ENCODE results near the gene SRBD1. TPM values are rescaled to one million over a fixed set of nuclear protein-coding genes. Genes with fewer than 3 reads are reported as not detected.

SRBD1 gene
- total RNA-seq, 1 experiment from 2014 or later = 17.3 TPM

DNA sequence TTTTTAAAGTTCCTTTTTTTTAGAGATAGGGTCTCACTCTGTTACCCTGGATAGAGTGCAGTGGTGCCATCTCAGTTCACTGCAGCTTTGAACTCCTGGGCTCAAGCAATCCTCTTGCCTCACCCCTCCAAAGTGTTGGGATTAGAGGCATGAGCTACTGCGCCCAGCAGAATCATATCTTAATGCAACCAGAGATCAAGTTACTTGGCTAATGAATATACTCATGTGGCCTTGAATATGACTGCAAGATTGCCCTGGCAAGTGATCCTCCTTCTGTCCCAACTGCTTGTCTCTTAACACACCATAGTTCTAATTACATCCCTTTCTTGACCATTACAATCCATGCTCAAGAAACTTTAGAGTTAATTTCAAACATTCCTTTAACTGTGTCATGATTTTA lies 133.5 kb downstream of the SRBD1 start:
- DNase-seq (ENCODE audit: unreplicated experiment) = no peak
- H3K9me3 Mint-ChIP-seq (ENCODE audit: unreplicated experiment) = no peaks in the 10 kb centered on the region
- no peak overlapping the region for H3K27ac Mint-ChIP-seq (ENCODE audit: low read depth, unreplicated experiment)
- BruUV-seq (replicated peaks) = no TSS peak
- intact Hi-C loops (cut with micrococcal nuclease) = no loop called here
- no peaks in the 10 kb centered on the region for H3K27me3 Mint-ChIP-seq (ENCODE audit: insufficient read depth, unreplicated experiment)
- ChIA-PET CTCF (interaction anchor here (1.4 to 2.4 kb wide), 2 partner anchors 16 to 522 kb away, joined by 4 to 7 read pairs; no protein-coding TSS in a partner anchor), POLR2A (interaction anchor here (0.7 kb wide), 1 partner anchor 83 kb away, joined by 3 read pairs; no protein-coding TSS in a partner anchor)
- H3K36me3 Mint-ChIP-seq (ENCODE audit: insufficient read depth, unreplicated experiment) = peaks cover 5% of the 10 kb centered on the region
- no peak overlapping the region for H3K4me3 Mint-ChIP-seq (ENCODE audit: unreplicated experiment)
- no peaks in the 10 kb centered on the region for H3K4me1 Mint-ChIP-seq (ENCODE audit: insufficient read depth, unreplicated experiment)
- no peak for TF ChIP-seq CTCF (IDR thresholded peaks at IDR 0.05; ENCODE audit: unreplicated experiment)

GRCh38 chr2:45470531-45470930 lies 140.5 kb downstream of the SRBD1 start:
- Mint-ChIP-seq H3K4me1 (ENCODE audit: insufficient read depth, unreplicated experiment) (peaks cover 11% of the 10 kb centered on the region), H3K9me3 (ENCODE audit: unreplicated experiment) (no peaks in the 10 kb centered on the region), H3K27ac (ENCODE audit: low read depth, unreplicated experiment) (no peak overlapping the region), H3K27me3 (ENCODE audit: insufficient read depth, unreplicated experiment) (no peaks in the 10 kb centered on the region), H3K4me3 (ENCODE audit: unreplicated experiment) (no peak overlapping the region), H3K36me3 (ENCODE audit: insufficient read depth, unreplicated experiment) (no peaks in the 10 kb centered on the region)
- no TSS peak for BruUV-seq (replicated peaks)
- no peak for DNase-seq (ENCODE audit: unreplicated experiment)
- ChIA-PET POLR2A (interaction anchor here (1.2 kb wide), 2 partner anchors 12 to 31 kb away, joined by 3 read pairs; no protein-coding TSS in a partner anchor), CTCF (interaction anchor here (0.6 kb wide), 1 partner anchor 460 kb away, joined by 3 read pairs; no protein-coding TSS in a partner anchor)
- TF ChIP-seq CTCF (IDR thresholded peaks at IDR 0.05; ENCODE audit: unreplicated experiment) = no peak
- intact Hi-C loops (cut with micrococcal nuclease) = no loop called here

GRCh38 chr2:45469314-45470099 lies 141.6 kb downstream of the SRBD1 start:
- intact Hi-C loops (cut with micrococcal nuclease) = no loop called here
- CTCF ChIA-PET = no interaction called here
- no peak for TF ChIP-seq CTCF (IDR thresholded peaks at IDR 0.05; ENCODE audit: unreplicated experiment)
- H3K27ac Mint-ChIP-seq (ENCODE audit: low read depth, unreplicated experiment) = peak overlapping the region; percentile 75
- no peaks in the 10 kb centered on the region for H3K27me3 Mint-ChIP-seq (ENCODE audit: insufficient read depth, unreplicated experiment)
- peak; percentile 82 for DNase-seq (ENCODE audit: unreplicated experiment)
- H3K36me3 Mint-ChIP-seq (ENCODE audit: insufficient read depth, unreplicated experiment) = no peaks in the 10 kb centered on the region
- H3K4me3 Mint-ChIP-seq (ENCODE audit: unreplicated experiment) = no peak overlapping the region
- H3K9me3 Mint-ChIP-seq (ENCODE audit: unreplicated experiment) = no peaks in the 10 kb centered on the region
- POLR2A ChIA-PET = interaction anchor here (0.8 kb wide), 1 partner anchor 296 kb away, joined by 4 read pairs; no protein-coding TSS in a partner anchor
- no TSS peak for BruUV-seq (replicated peaks)
- H3K4me1 Mint-ChIP-seq (ENCODE audit: insufficient read depth, unreplicated experiment) = peaks cover 11% of the 10 kb centered on the region

GRCh38 chr2:45468279-45468678 lies 142.8 kb downstream of the SRBD1 start:
- Mint-ChIP-seq H3K9me3 (ENCODE audit: unreplicated experiment) (no peaks in the 10 kb centered on the region), H3K36me3 (ENCODE audit: insufficient read depth, unreplicated experiment) (no peaks in the 10 kb centered on the region), H3K4me1 (ENCODE audit: insufficient read depth, unreplicated experiment) (peaks cover 11% of the 10 kb centered on the region), H3K27me3 (ENCODE audit: insufficient read depth, unreplicated experiment) (no peaks in the 10 kb centered on the region), H3K4me3 (ENCODE audit: unreplicated experiment) (no peak overlapping the region), H3K27ac (ENCODE audit: low read depth, unreplicated experiment) (no peak overlapping the region)
- no peak for DNase-seq (ENCODE audit: unreplicated experiment)
- intact Hi-C loops (cut with micrococcal nuclease) = no loop called here
- TF ChIP-seq CTCF (IDR thresholded peaks at IDR 0.05; ENCODE audit: unreplicated experiment) = no peak
- ChIA-PET POLR2A (interaction anchor here (0.6 to 1.2 kb wide), 2 partner anchors 11 to 36 kb away, joined by 3 to 4 read pairs; no protein-coding TSS in a partner anchor), CTCF (interaction anchor here (0.7 to 1.2 kb wide), 3 partner anchors 11 to 32 kb away, joined by 3 to 4 read pairs (median 3); no protein-coding TSS in a partner anchor)
- no TSS peak for BruUV-seq (replicated peaks)

Data from MCF 10A (cell line).